ENCODE results near the gene ZNRF1. TPM values are rescaled to one million over a fixed set of nuclear protein-coding genes. Genes with fewer than 3 reads are reported as not detected.

Gene ZNRF1
- total and polyA plus RNA-seq, 2 of the 13 experiments (the other 11 are each of a cell fraction or from before 2014, with no cell fraction given): 43.9 to 58.7 TPM

GRCh38 chr16:74997042-74997491 is 1.8 kb upstream of the ZNRF1 start (continued):
- peak; percentile 42; the same call in 1 of the 2 replicates for TF ChIP-seq HNF4A (CRISPR knock-in tag; IDR thresholded peaks at IDR 0.05)
- peak; percentile 80 for TF ChIP-seq ATF2 (CRISPR knock-in tag; IDR thresholded peaks at IDR 0.05)
- TF ChIP-seq PRDM10 (CRISPR knock-in tag; IDR thresholded peaks at IDR 0.05; ENCODE audit: low read depth): 0 out of 2 replicates have a peak, but pooled peaks have one; percentile 50
- TF ChIP-seq GABPA (IDR thresholded peaks at IDR 0.05; ENCODE audit: low read depth, low read length): no peak
- TF ChIP-seq GABPA (CRISPR knock-in tag; IDR thresholded peaks at IDR 0.05; ENCODE audit: low read depth): 0 out of 2 replicates have a peak, but pooled peaks have one; percentile 7
- no peak for TF ChIP-seq NR3C1 (CRISPR knock-in tag; IDR thresholded peaks at IDR 0.05)
- TF ChIP-seq SOX5 (CRISPR knock-in tag; IDR thresholded peaks at IDR 0.05; ENCODE audit: borderline replicate concordance): peak; percentile 73; the same call in 1 of the 2 replicates
- TF ChIP-seq ZNF775 (CRISPR knock-in tag; IDR thresholded peaks at IDR 0.05; ENCODE audit: borderline replicate concordance): no peak
- TF ChIP-seq ZC3H13 (CRISPR knock-in tag; IDR thresholded peaks at IDR 0.05): no peak
- peak; percentile 59; the same call in 1 of the 2 replicates for TF ChIP-seq TFE3 (CRISPR knock-in tag; IDR thresholded peaks at IDR 0.05)
- TF ChIP-seq ZNF691 (CRISPR knock-in tag; IDR thresholded peaks at IDR 0.05; ENCODE audit: borderline replicate concordance, low read depth): peak; percentile 23; the same call in 1 of the 2 replicates
- 0 out of 2 replicates have a peak, but pooled peaks have one; percentile 31 for TF ChIP-seq PATZ1 (CRISPR knock-in tag; IDR thresholded peaks at IDR 0.05)
- TF ChIP-seq AHDC1 (CRISPR knock-in tag; IDR thresholded peaks at IDR 0.05; ENCODE audit: borderline replicate concordance): peak; percentile 43; the same call in 1 of the 2 replicates

Measured in HepG2 (cell line).